IMR-90 (cell line): ENCODE results near the gene MTAP.

Source experiments
- CEBPB ChIP-seq: IDR thresholded peaks from 2 replicates; pipeline ENCODE4 v1.6.1; 2012; ENCODE audit warnings: low read depth, low read length, improper control_type of control experiment
- CTCF ChIP-seq: conservative IDR thresholded peaks from 2 replicates; pipeline ENCODE4 v1.5.1; 2012; ENCODE audit warnings: mild to moderate bottlenecking, low read depth, low read length, improper control_type of control experiment
- ELK1 ChIP-seq: fragments of 150-350 bp; IDR thresholded peaks from 2 replicates; pipeline ENCODE4 v1.6.1; 2016; ENCODE audit warnings: low read depth, mild to moderate bottlenecking, low read length, moderate library complexity, borderline replicate concordance
- MXI1 ChIP-seq: IDR thresholded peaks from 2 replicates; pipeline ENCODE4 v1.6.1; 2012; ENCODE audit warnings: low read depth, mild to moderate bottlenecking, low read length, moderate library complexity, borderline replicate concordance
- POLR2A ChIP-seq: IDR thresholded peaks from 2 replicates; pipeline ENCODE4 v1.6.1; 2012; ENCODE audit warnings: mild to moderate bottlenecking, low read depth, low read length
- RAD21 ChIP-seq: IDR thresholded peaks from 2 replicates; pipeline ENCODE4 v1.6.1; 2012; ENCODE audit warnings: low read length, improper control_type of control experiment
- RFX5 ChIP-seq: IDR thresholded peaks from 2 replicates; pipeline ENCODE4 v1.8.0; 2012; ENCODE audit warnings: low read depth, mild to moderate bottlenecking, low read length, moderate library complexity
- SMC3 ChIP-seq: fragments of 150-350 bp; IDR thresholded peaks from 2 replicates; pipeline ENCODE4 v1.6.1; 2016; ENCODE audit warnings: low read depth, mild to moderate bottlenecking, antibody characterized with exemption, low read length, moderate library complexity
- USF2 ChIP-seq: fragments of 150-350 bp; IDR thresholded peaks from 2 replicates; pipeline ENCODE4 v1.6.1; 2017; ENCODE audit warnings: mild to moderate bottlenecking, antibody characterized with exemption, low read length, low read depth

- TF ChIP-seq POLR2A (no peak), CTCF (no peak), RAD21 (no peak), USF2 (no peak), MXI1 (no peak), CEBPB (no peak), RFX5 (no peak), SMC3 (no peak), ELK1 (no peak)
These were observed 166.8 kb downstream of the MTAP start for GRCh38 chr9:21969011-21969940.
